H1 (cell line): ENCODE results near the gene LY9. TPM values are rescaled to one million over a fixed set of nuclear protein-coding genes. Genes with fewer than 3 reads are reported as not detected.

Experiments
- CTCF ChIA-PET: fragments of 300-600 bp; sonication (Branson Sonifier 250); formaldehyde crosslinking; loops from one replicate; lab custom pipeline; 2021; ENCODE audit not compliant: partially characterized antibody; lab: Charles Lee
- POLR2A ChIA-PET: fragments of 300-600 bp; sonication (Branson Sonifier 250); formaldehyde crosslinking; loops from one replicate; lab custom pipeline; 2021; ENCODE audit warnings: inconsistent platforms; ENCODE audit not compliant: partially characterized antibody; lab: Charles Lee
- DNase-seq, 2 experiments: peaks; one replicate each; pipeline versions ENCODE4 v3.0.0 to v3.0.0-alpha.2; 2010 to 2022; ENCODE audit warnings: low spot score in 2 of 2, low read depth in 1 of 2, mixed read lengths in 1 of 2
- FAIRE-seq: peaks from 2 replicates; lab custom pipeline; 2011; peaks lifted over from hg19 to GRCh38; lab: Jason Lieb, UNC
- H2AFZ ChIP-seq: 2 replicates; pipeline ENCODE4 v1.8.1; 2012; ENCODE audit warnings: low read length, inconsistent platforms
- H2AK5ac ChIP-seq: 2 replicates; pipeline ENCODE4 v1.6.1; 2013; ENCODE audit warnings: low read depth, low read length
- H2BK120ac ChIP-seq: replicated peaks from 2 replicates; pipeline ENCODE3; 2013; ENCODE audit warnings: low read depth, low read length, inconsistent platforms
- H2BK12ac ChIP-seq: 2 replicates; pipeline ENCODE4 v1.6.1; 2013; ENCODE audit warnings: low read depth, low read length
- H2BK15ac ChIP-seq: 2 replicates; pipeline ENCODE4 v1.6.1; 2013; ENCODE audit warnings: low read length
- H2BK20ac ChIP-seq: 2 replicates; pipeline ENCODE4 v1.6.1; 2013; ENCODE audit warnings: low read length
- H2BK5ac ChIP-seq: 2 replicates; pipeline ENCODE4 v1.6.1; 2013; ENCODE audit warnings: low read depth, low read length
- H3K14ac ChIP-seq: 2 replicates; pipeline ENCODE4 v1.6.1; 2013; ENCODE audit warnings: inconsistent platforms; ENCODE audit not compliant: insufficient read length
- H3K18ac ChIP-seq: 2 replicates; pipeline ENCODE4 v1.6.1; 2013; ENCODE audit warnings: low read length; ENCODE audit errors: extremely low read depth
- H3K23ac ChIP-seq: 2 replicates; pipeline ENCODE4 v1.6.1; 2013; ENCODE audit warnings: inconsistent platforms; ENCODE audit not compliant: insufficient read length
- H3K23me2 ChIP-seq: 2 replicates; pipeline ENCODE4 v1.6.1; 2013; ENCODE audit warnings: low read depth, low read length
- H3K27ac ChIP-seq: 2 replicates; pipeline ENCODE4 v1.6.1; 2011; ENCODE audit warnings: low read depth, low read length, inconsistent platforms
- H3K27me3 ChIP-seq, 4 experiments: replicated peaks in 1 of 4; 1 replicate in 1 of 4; 2 replicates in 3 of 4; pipeline versions ENCODE4 v1.6.1 to v1.8.1; 2011 to 2013; ENCODE audit warnings: low read length in 3 of 4, mild to moderate bottlenecking in 3 of 4, inconsistent platforms in 2 of 4, mixed read lengths in 2 of 4, moderate library complexity in 1 of 4; ENCODE audit not compliant: control insufficient read depth in 3 of 4, insufficient read depth in 3 of 4; ENCODE audit errors: extremely low read depth in 1 of 4
- H3K36me3 ChIP-seq, 4 experiments: 2 replicates each; pipeline versions ENCODE4 v1.6.1 to v1.8.1; 2011 to 2013; ENCODE audit warnings: mild to moderate bottlenecking in 4 of 4, low read length in 3 of 4, moderate library complexity in 2 of 4, control low read depth in 1 of 4, inconsistent platforms in 1 of 4; ENCODE audit not compliant: insufficient read depth in 4 of 4, control insufficient read depth in 2 of 4
- H3K4ac ChIP-seq: replicated peaks from 2 replicates; pipeline ENCODE3; 2013; ENCODE audit warnings: low read length, low read depth, mixed read lengths, inconsistent platforms; ENCODE audit not compliant: insufficient read length
- H3K4me1 ChIP-seq, 4 experiments: replicated peaks in 1 of 4; 1 replicate in 1 of 4; 2 replicates in 3 of 4; pipeline versions ENCODE4 v1.6.1 to v1.8.1; 2011 to 2013; ENCODE audit warnings: low read length in 3 of 4, inconsistent platforms in 2 of 4, mixed read lengths in 1 of 4; ENCODE audit not compliant: insufficient read depth in 4 of 4, control insufficient read depth in 3 of 4
- H3K4me2 ChIP-seq, 2 experiments: 2 replicates each; pipeline versions ENCODE4 v1.6.1 to v1.8.1; 2011 to 2013; ENCODE audit warnings: low read depth in 2 of 2, low read length in 2 of 2, control low read depth in 1 of 2, inconsistent platforms in 1 of 2, mild to moderate bottlenecking in 1 of 2; ENCODE audit not compliant: insufficient read depth in 1 of 2
- H3K4me3 ChIP-seq, 4 experiments: fragments of 200-600, 300-600 bp in 1 of 4; sonication (generic), shearing (Covaris generic), sonication (Bioruptor Twin) in 1 of 4; 2 replicates each; pipeline versions ENCODE4 v1.5.1 to v1.8.1; 2011 to 2016; ENCODE audit warnings: low read length in 4 of 4, low read depth in 3 of 4, control low read depth in 2 of 4, inconsistent platforms in 2 of 4, mild to moderate bottlenecking in 2 of 4, mixed read lengths in 1 of 4, moderate library complexity in 1 of 4; ENCODE audit not compliant: insufficient read depth in 2 of 4; ENCODE audit errors: extremely low read depth in 1 of 4
- H3K56ac ChIP-seq: replicated peaks from 2 replicates; pipeline ENCODE3; 2013; ENCODE audit warnings: low read depth, mild to moderate bottlenecking, mixed read lengths, low read length, inconsistent platforms; ENCODE audit not compliant: insufficient read length
- H3K79me1 ChIP-seq: 2 replicates; pipeline ENCODE4 v1.6.1; 2013; ENCODE audit warnings: low read depth, low read length, control low read depth
- H3K79me2 ChIP-seq, 2 experiments: 2 replicates each; pipeline versions ENCODE4 v1.6.1 to v1.8.1; 2012 to 2013; ENCODE audit warnings: low read length in 2 of 2, mild to moderate bottlenecking in 2 of 2, inconsistent platforms in 1 of 2; ENCODE audit not compliant: insufficient read depth in 2 of 2, control insufficient read depth in 1 of 2
- H3K9ac ChIP-seq, 4 experiments: replicated peaks in 1 of 4; 1 replicate in 1 of 4; 2 replicates in 3 of 4; pipeline versions ENCODE4 v1.6.1 to v1.8.1; 2011 to 2013; ENCODE audit warnings: low read depth in 3 of 4, low read length in 3 of 4, control low read depth in 2 of 4, mild to moderate bottlenecking in 2 of 4, moderate library complexity in 2 of 4, inconsistent platforms in 1 of 4; ENCODE audit errors: extremely low read depth in 1 of 4
- H3K9me3 ChIP-seq, 2 experiments: 2 replicates each; pipeline versions ENCODE4 v1.6.1 to v1.8.1; 2012 to 2013; ENCODE audit warnings: mild to moderate bottlenecking in 2 of 2, moderate library complexity in 2 of 2, control low read depth in 1 of 2, inconsistent platforms in 1 of 2, low read depth in 1 of 2, low read length in 1 of 2, mixed read lengths in 1 of 2; ENCODE audit not compliant: insufficient read depth in 2 of 2
- H4K20me1 ChIP-seq, 2 experiments: replicated peaks in 1 of 2; 2 replicates each; pipeline versions ENCODE3 to v1.8.1; 2011 to 2013; ENCODE audit warnings: inconsistent platforms in 2 of 2, low read length in 2 of 2, mild to moderate bottlenecking in 1 of 2; ENCODE audit not compliant: insufficient read depth in 2 of 2, control insufficient read depth in 1 of 2
- H4K5ac ChIP-seq: 2 replicates; pipeline ENCODE4 v1.6.1; 2013; ENCODE audit warnings: low read length, low read depth, mixed read lengths, inconsistent platforms; ENCODE audit not compliant: insufficient read length
- H4K8ac ChIP-seq: 2 replicates; pipeline ENCODE4 v1.8.0; 2013; ENCODE audit warnings: mild to moderate bottlenecking, moderate library complexity, low read length, inconsistent platforms; ENCODE audit not compliant: insufficient read depth; ENCODE audit errors: extremely low read depth
- H4K91ac ChIP-seq: replicated peaks from 2 replicates; pipeline ENCODE3; 2013; ENCODE audit warnings: low read length, mixed read lengths, inconsistent platforms; ENCODE audit not compliant: insufficient read length
- ASH2L ChIP-seq: fragments of 200-600, 300-600 bp; sonication (generic); IDR thresholded peaks from one replicate; pipeline ENCODE4 v1.7.1; 2017; ENCODE audit warnings: low read length
- FOSL1 ChIP-seq: IDR thresholded peaks from 2 replicates; pipeline ENCODE4 v1.6.1; 2011; ENCODE audit warnings: mild to moderate bottlenecking, low read depth, low read length, moderate library complexity; ENCODE audit not compliant: insufficient read depth
- HDAC2 ChIP-seq, 2 experiments: fragments of 300-600 bp in 1 of 2; sonication (generic) in 1 of 2; IDR thresholded peaks; 2 replicates each; pipeline ENCODE4 v1.6.1; 2011 to 2012; ENCODE audit warnings: low read depth in 2 of 2, low read length in 2 of 2, mild to moderate bottlenecking in 2 of 2, moderate library complexity in 2 of 2, borderline replicate concordance in 1 of 2, inconsistent platforms in 1 of 2
- JUN ChIP-seq: IDR thresholded peaks from 2 replicates; pipeline ENCODE4 v1.6.1; 2011; ENCODE audit warnings: low read depth, mild to moderate bottlenecking, improper control_type of control experiment, low read length
- JUND ChIP-seq: IDR thresholded peaks from 2 replicates; pipeline ENCODE4 v1.6.1; 2011; ENCODE audit warnings: mild to moderate bottlenecking, improper control_type of control experiment, low read length
- KDM5A ChIP-seq: fragments of 200-600 bp; IDR thresholded peaks from 2 replicates; pipeline ENCODE4 v1.7.1; 2012; ENCODE audit warnings: mild to moderate bottlenecking, low read length, inconsistent platforms, mixed read lengths
- POLR2A ChIP-seq, 2 experiments: IDR thresholded peaks; 1 replicate in 1 of 2; 2 replicates in 1 of 2; pipeline ENCODE4 v1.6.1; 2011; ENCODE audit warnings: low read depth in 2 of 2, low read length in 2 of 2, mild to moderate bottlenecking in 2 of 2; ENCODE audit errors: control extremely low read depth in 1 of 2
- RFX5 ChIP-seq: IDR thresholded peaks from 2 replicates; pipeline ENCODE4 v1.6.1; 2011; ENCODE audit warnings: low read depth, low read length, improper control_type of control experiment, borderline replicate concordance
- SIN3A ChIP-seq, 2 experiments: IDR thresholded peaks in 1 of 2; conservative IDR thresholded peaks in 1 of 2; 2 replicates each; pipeline ENCODE4 v1.6.1; 2011 to 2012; ENCODE audit warnings: low read length in 2 of 2, improper control_type of control experiment in 1 of 2, low read depth in 1 of 2, mild to moderate bottlenecking in 1 of 2
- SIX5 ChIP-seq: IDR thresholded peaks from 2 replicates; pipeline ENCODE4 v1.6.1; 2011; ENCODE audit warnings: mild to moderate bottlenecking, low read depth, low read length
- SP2 ChIP-seq: IDR thresholded peaks from 2 replicates; pipeline ENCODE4 v1.6.1; 2012; ENCODE audit warnings: mild to moderate bottlenecking, low read length, inconsistent platforms
- SP4 ChIP-seq: IDR thresholded peaks from 2 replicates; pipeline ENCODE4 v1.6.1; 2012; ENCODE audit warnings: low read length, inconsistent platforms
- WGBS, 2 experiments: shearing (Covaris generic) in 1 of 2; methylation state at CpG; one replicate each; pipeline versions ENCODE4 v1.1.6 to v1.1.7; 2013 to 2015; ENCODE audit warnings: low lambda C conversion rate in 2 of 2, mixed read lengths in 2 of 2, inconsistent platforms in 1 of 2, low coverage in 1 of 2, missing lambda C conversion rate in 1 of 2; ENCODE audit not compliant: insufficient replicate concordance in 2 of 2, insufficient coverage in 1 of 2, insufficient read length in 1 of 2; ENCODE audit errors: extremely low coverage in 1 of 2, missing lambda C conversion rate in 1 of 2; 5-methylcytosine and 5-hydroxymethylcytosine counted together
- polyA plus RNA-seq, 7 experiments: library from polyadenylated mRNA; depleted of rRNA in 3 of 7; stranded (reverse) in 5 of 7; unstranded in 2 of 7; fragments of >200 nt in 5 of 7; fragments of 200-250 nt in 2 of 7; gene quantifications; 1 replicate in 5 of 7; 2 replicates in 1 of 7; 4 replicates in 1 of 7; pipeline versions ENCODE4 v1.2.1 to v1.2.3, GENCODE V29; 2011 to 2013; ENCODE audit warnings: missing spikeins in 2 of 7, mixed read lengths in 2 of 7
- total RNA-seq: library from RNA; stranded (reverse); fragmentation: NEBNext Ultra II Directional; extraction: Animal tissue kit (Norgen Biotek cat#: 25700); gene quantifications from 2 replicates; pipeline ENCODE4 v1.2.1, GENCODE V29; 2021
- TF ChIP-seq, protein P1 (sequence below): IDR thresholded peaks from 2 replicates; pipeline ENCODE4 v1.6.1; 2011; ENCODE audit warnings: low read length, improper control_type of control experiment

The LY9 gene
- total and polyA plus RNA-seq, 2 of the 8 experiments (the other 6 are each of a cell fraction or from before 2014, with no cell fraction given) = not detected

DNA sequence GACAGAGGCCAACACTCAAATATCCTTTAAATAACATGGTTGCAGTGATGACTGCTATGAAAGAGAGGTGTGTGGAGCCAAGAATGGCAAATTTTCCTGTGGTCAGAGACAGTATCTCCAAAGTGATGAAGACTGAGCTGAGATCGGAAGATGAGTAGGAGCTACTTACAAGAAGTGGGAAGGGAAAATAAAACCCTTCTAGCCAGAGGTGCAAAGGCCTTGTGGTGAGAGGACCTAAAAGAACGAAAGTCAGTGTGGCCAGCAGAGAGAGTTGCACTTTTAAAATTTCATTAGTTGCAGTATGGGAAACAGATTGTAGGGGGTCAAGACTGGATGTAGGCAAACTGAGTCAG lies 39.1 kb upstream of the LY9 start:
- H2BK15ac ChIP-seq = no peak overlapping the region
- WGBS, 2 experiments = 93% methylated on average over 2 of the region's 2 CpGs; no CpG with 5 or more reads in 1 of the 2 experiments
- no peak overlapping the region for H3K9ac ChIP-seq
- H3K4ac ChIP-seq = no peak overlapping the region
- no peak overlapping the region for H2AK5ac ChIP-seq
- no peak for DNase-seq
- no peaks in the 10 kb centered on the region for H3K27me3 ChIP-seq
- no peak overlapping the region for H3K4me2 ChIP-seq
- no peaks in the 10 kb centered on the region for H3K23me2 ChIP-seq
- no peak for TF ChIP-seq SP2
- no peak for TF ChIP-seq ASH2L
- no peak for TF ChIP-seq SP4
- TF ChIP-seq SIN3A (conservative IDR thresholded peaks at IDR 0.05 in 1 of 2, IDR thresholded peaks at IDR 0.05 in 1 of 2; ENCODE audit: low read depth in 1 of 2, low read length in 2 of 2) = no peak
- no peak for TF ChIP-seq FOSL1
- no peak for TF ChIP-seq SIX5
- TF ChIP-seq, protein P1, sequence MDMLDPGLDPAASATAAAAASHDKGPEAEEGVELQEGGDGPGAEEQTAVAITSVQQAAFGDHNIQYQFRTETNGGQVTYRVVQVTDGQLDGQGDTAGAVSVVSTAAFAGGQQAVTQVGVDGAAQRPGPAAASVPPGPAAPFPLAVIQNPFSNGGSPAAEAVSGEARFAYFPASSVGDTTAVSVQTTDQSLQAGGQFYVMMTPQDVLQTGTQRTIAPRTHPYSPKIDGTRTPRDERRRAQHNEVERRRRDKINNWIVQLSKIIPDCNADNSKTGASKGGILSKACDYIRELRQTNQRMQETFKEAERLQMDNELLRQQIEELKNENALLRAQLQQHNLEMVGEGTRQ = no peak
- TF ChIP-seq POLR2A (IDR thresholded peaks at IDR 0.05; ENCODE audit: control extremely low read depth in 1 of 2, low read depth in 2 of 2, low read length in 2 of 2) = no peak
- no peak for TF ChIP-seq RFX5
- TF ChIP-seq JUND = no peak
- TF ChIP-seq JUN = no peak
- TF ChIP-seq HDAC2 (IDR thresholded peaks at IDR 0.05; ENCODE audit: borderline replicate concordance in 1 of 2, low read depth in 2 of 2, low read length in 2 of 2) = no peak
- TF ChIP-seq KDM5A = no peak
- no peak overlapping the region for H3K27ac ChIP-seq
- no peaks in the 10 kb centered on the region for H3K79me1 ChIP-seq
- H3K36me3 ChIP-seq = no peaks in the 10 kb centered on the region
- no peak overlapping the region for H2BK120ac ChIP-seq
- ChIA-PET CTCF (interaction anchor here (1.0 to 4.2 kb wide), 4 partner anchors 12 to 74 kb away, joined by 3 to 22 read pairs (median 10); no protein-coding TSS in a partner anchor), POLR2A (no interaction called here)
- no peak overlapping the region for H2AFZ ChIP-seq
- no peak overlapping the region for H2BK5ac ChIP-seq
- no peaks in the 10 kb centered on the region for H3K4me1 ChIP-seq
- H4K8ac ChIP-seq = no peak overlapping the region
- H3K79me2 ChIP-seq = no peaks in the 10 kb centered on the region
- no peak overlapping the region for H2BK20ac ChIP-seq
- H3K4me3 ChIP-seq = no peak overlapping the region
- H3K9me3 ChIP-seq = no peaks in the 10 kb centered on the region
- no peak overlapping the region for H3K23ac ChIP-seq
- H3K18ac ChIP-seq = no peak overlapping the region
- no peak for FAIRE-seq
- H4K20me1 ChIP-seq = no peaks in the 10 kb centered on the region
- H4K91ac ChIP-seq = no peak overlapping the region
- no peak overlapping the region for H3K14ac ChIP-seq
- H3K56ac ChIP-seq = no peak overlapping the region
- H4K5ac ChIP-seq = no peak overlapping the region
- no peak overlapping the region for H2BK12ac ChIP-seq
